Lower leg skin (tissue), 3 donors: Measurements from ENCODE around the gene FANCI.

Experiments
- POLR2A ChIP-seq, 2 donors: fragments of 450-650 bp; IDR thresholded peaks; one replicate each; pipeline ENCODE4 v1.6.1; 2016 to 2017; ENCODE audit warnings: antibody characterized with exemption in 2 of 2, mild to moderate bottlenecking in 1 of 2, moderate library complexity in 1 of 2
- TF ChIP-seq, protein P1 (sequence below), 3 donors: fragments of 450-650 bp; IDR thresholded peaks; one replicate each; pipeline ENCODE4 v1.5.1; 2016; ENCODE audit warnings: antibody characterized with exemption in 3 of 3, mild to moderate bottlenecking in 3 of 3, moderate library complexity in 2 of 3

DNA sequence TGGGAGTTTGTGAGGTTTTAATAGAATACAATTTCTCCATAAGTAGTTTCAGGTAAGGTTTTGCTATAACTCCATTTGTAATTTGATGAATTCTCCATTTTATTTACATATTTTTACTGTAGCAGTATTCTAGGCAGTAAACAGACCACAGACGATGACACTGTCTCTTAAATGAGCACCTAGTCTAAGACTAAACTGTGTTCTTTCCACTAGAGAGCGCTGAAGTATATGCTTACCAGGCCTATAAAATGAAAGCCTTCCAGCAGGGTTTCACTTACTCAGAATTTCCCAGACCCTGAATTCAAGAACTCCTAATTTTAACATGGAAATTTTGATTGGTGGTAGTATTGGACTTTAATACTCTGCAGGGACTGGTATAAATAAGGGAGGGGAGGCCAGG, 49.2 kb downstream of the FANCI start:
- TF ChIP-seq, protein P1, sequence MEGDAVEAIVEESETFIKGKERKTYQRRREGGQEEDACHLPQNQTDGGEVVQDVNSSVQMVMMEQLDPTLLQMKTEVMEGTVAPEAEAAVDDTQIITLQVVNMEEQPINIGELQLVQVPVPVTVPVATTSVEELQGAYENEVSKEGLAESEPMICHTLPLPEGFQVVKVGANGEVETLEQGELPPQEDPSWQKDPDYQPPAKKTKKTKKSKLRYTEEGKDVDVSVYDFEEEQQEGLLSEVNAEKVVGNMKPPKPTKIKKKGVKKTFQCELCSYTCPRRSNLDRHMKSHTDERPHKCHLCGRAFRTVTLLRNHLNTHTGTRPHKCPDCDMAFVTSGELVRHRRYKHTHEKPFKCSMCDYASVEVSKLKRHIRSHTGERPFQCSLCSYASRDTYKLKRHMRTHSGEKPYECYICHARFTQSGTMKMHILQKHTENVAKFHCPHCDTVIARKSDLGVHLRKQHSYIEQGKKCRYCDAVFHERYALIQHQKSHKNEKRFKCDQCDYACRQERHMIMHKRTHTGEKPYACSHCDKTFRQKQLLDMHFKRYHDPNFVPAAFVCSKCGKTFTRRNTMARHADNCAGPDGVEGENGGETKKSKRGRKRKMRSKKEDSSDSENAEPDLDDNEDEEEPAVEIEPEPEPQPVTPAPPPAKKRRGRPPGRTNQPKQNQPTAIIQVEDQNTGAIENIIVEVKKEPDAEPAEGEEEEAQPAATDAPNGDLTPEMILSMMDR (IDR thresholded peaks at IDR 0.05), result no peak
- no peak for TF ChIP-seq POLR2A (IDR thresholded peaks at IDR 0.05)
